HEK293 (cell line): ENCODE results near the gene PDXK.

Source experiments
- GLIS1 ChIP-seq: fragments of 450-650 bp; formaldehyde crosslinking; IDR thresholded peaks from 2 replicates; pipeline ENCODE4 v1.5.1; 2016; ENCODE audit warnings: missing biosample characterization, missing genetic modification characterization
- HIC1 ChIP-seq: fragments of 450-650 bp; formaldehyde crosslinking; IDR thresholded peaks from 2 replicates; pipeline ENCODE4 v1.5.1; 2016; ENCODE audit warnings: missing biosample characterization, missing genetic modification characterization
- KLF10 ChIP-seq: fragments of 450-650 bp; IDR thresholded peaks from 2 replicates; pipeline ENCODE4 v1.5.1; 2018; ENCODE audit warnings: missing biosample characterization, mild to moderate bottlenecking, missing genetic modification characterization
- KLF16 ChIP-seq: fragments of 450-650 bp; formaldehyde crosslinking; IDR thresholded peaks from 2 replicates; pipeline ENCODE4 v1.5.1; 2017; ENCODE audit warnings: missing biosample characterization, missing genetic modification characterization
- KLF8 ChIP-seq: fragments of 450-650 bp; formaldehyde crosslinking; IDR thresholded peaks from 2 replicates; pipeline ENCODE4 v1.5.1; 2016; ENCODE audit warnings: missing biosample characterization, missing genetic modification characterization
- REST ChIP-seq: fragments of 450-650 bp; formaldehyde crosslinking; IDR thresholded peaks from 2 replicates; pipeline ENCODE4 v1.5.1; 2016; ENCODE audit warnings: missing biosample characterization, missing genetic modification characterization
- SCRT2 ChIP-seq: fragments of 450-650 bp; formaldehyde crosslinking; IDR thresholded peaks from 2 replicates; pipeline ENCODE4 v1.5.1; 2016; ENCODE audit warnings: missing biosample characterization, missing genetic modification characterization
- SETDB1 ChIP-seq: IDR thresholded peaks from one replicate; pipeline ENCODE4 v1.6.1; 2017; ENCODE audit warnings: mild to moderate bottlenecking, low read length, moderate library complexity, mixed read lengths; ENCODE audit not compliant: insufficient read length
- SP3 ChIP-seq: fragments of 450-650 bp; formaldehyde crosslinking; IDR thresholded peaks from 2 replicates; pipeline ENCODE4 v1.5.1; 2016; ENCODE audit warnings: missing biosample characterization, missing genetic modification characterization
- SP7 ChIP-seq: fragments of 450-650 bp; formaldehyde crosslinking; IDR thresholded peaks from 2 replicates; pipeline ENCODE4 v1.5.1; 2016; ENCODE audit warnings: missing biosample characterization, missing genetic modification characterization
- TRIM28 ChIP-seq: IDR thresholded peaks from 2 replicates; pipeline ENCODE4 v1.6.1; 2011; ENCODE audit warnings: low read length, control low read depth, borderline replicate concordance
- ZBTB20 ChIP-seq: fragments of 450-650 bp; formaldehyde crosslinking; IDR thresholded peaks from 2 replicates; pipeline ENCODE4 v1.5.1; 2016; ENCODE audit warnings: missing biosample characterization, missing genetic modification characterization
- ZBTB21 ChIP-seq: fragments of 450-650 bp; formaldehyde crosslinking; IDR thresholded peaks from 2 replicates; pipeline ENCODE4 v1.5.1; 2017; ENCODE audit warnings: missing biosample characterization, missing genetic modification characterization
- ZNF10 ChIP-seq: fragments of 450-650 bp; formaldehyde crosslinking; IDR thresholded peaks from 2 replicates; pipeline ENCODE4 v1.5.1; 2017; ENCODE audit warnings: missing biosample characterization, missing genetic modification characterization
- ZNF16 ChIP-seq: fragments of 450-650 bp; formaldehyde crosslinking; IDR thresholded peaks from 2 replicates; pipeline ENCODE4 v1.5.1; 2016; ENCODE audit warnings: low read depth, missing biosample characterization, missing genetic modification characterization
- ZNF18 ChIP-seq: fragments of 450-650 bp; formaldehyde crosslinking; IDR thresholded peaks from 2 replicates; pipeline ENCODE4 v1.5.1; 2016; ENCODE audit warnings: missing biosample characterization, missing genetic modification characterization
- ZNF274 ChIP-seq, 2 experiments: fragments of 200-500 bp in 1 of 2; fragments of 450-650 bp in 1 of 2; sonication (Bioruptor generic) in 1 of 2; formaldehyde crosslinking in 1 of 2; IDR thresholded peaks; 2 replicates each; pipeline versions ENCODE4 v1.5.1 to v1.6.1; 2014 to 2016; ENCODE audit warnings: borderline replicate concordance in 1 of 2, inconsistent platforms in 1 of 2, low read length in 1 of 2, missing biosample characterization in 1 of 2, missing genetic modification characterization in 1 of 2
- ZNF292 ChIP-seq: fragments of 450-650 bp; formaldehyde crosslinking; IDR thresholded peaks from 2 replicates; pipeline ENCODE4 v1.5.1; 2016; ENCODE audit warnings: low read depth, missing biosample characterization, missing genetic modification characterization, borderline replicate concordance
- ZNF391 ChIP-seq: fragments of 450-650 bp; formaldehyde crosslinking; IDR thresholded peaks from 2 replicates; pipeline ENCODE4 v1.5.1; 2016; ENCODE audit warnings: low read depth, missing biosample characterization, missing genetic modification characterization, borderline replicate concordance
- ZNF394 ChIP-seq: fragments of 450-650 bp; formaldehyde crosslinking; IDR thresholded peaks from 2 replicates; pipeline ENCODE4 v1.5.1; 2016; ENCODE audit warnings: missing biosample characterization, missing genetic modification characterization, mild to moderate bottlenecking, moderate library complexity, borderline replicate concordance
- ZNF513 ChIP-seq: fragments of 450-650 bp; IDR thresholded peaks from 2 replicates; pipeline ENCODE4 v1.5.1; 2018; ENCODE audit warnings: missing biosample characterization, missing genetic modification characterization
- ZNF555 ChIP-seq: fragments of 450-650 bp; formaldehyde crosslinking; conservative IDR thresholded peaks from 2 replicates; pipeline ENCODE4 v1.5.1; 2017; ENCODE audit warnings: missing biosample characterization, mild to moderate bottlenecking, missing genetic modification characterization, inconsistent platforms
- ZNF621 ChIP-seq: fragments of 450-650 bp; formaldehyde crosslinking; IDR thresholded peaks from 2 replicates; pipeline ENCODE4 v1.5.1; 2017; ENCODE audit warnings: missing biosample characterization, missing genetic modification characterization
- ZNF677 ChIP-seq: fragments of 450-650 bp; IDR thresholded peaks from 2 replicates; pipeline ENCODE4 v1.5.0; 2018; ENCODE audit warnings: missing biosample characterization, mild to moderate bottlenecking, missing genetic modification characterization, moderate library complexity
- ZNF776 ChIP-seq: fragments of 450-650 bp; formaldehyde crosslinking; IDR thresholded peaks from 2 replicates; pipeline ENCODE4 v1.5.0; 2017; ENCODE audit warnings: missing biosample characterization, missing genetic modification characterization, borderline replicate concordance
- ZNF785 ChIP-seq: fragments of 450-650 bp; formaldehyde crosslinking; IDR thresholded peaks from 2 replicates; pipeline ENCODE4 v1.5.1; 2016; ENCODE audit warnings: missing biosample characterization, missing genetic modification characterization
- ZSCAN16 ChIP-seq: fragments of 450-650 bp; formaldehyde crosslinking; IDR thresholded peaks from 2 replicates; pipeline ENCODE4 v1.5.1; 2016; ENCODE audit warnings: missing biosample characterization, missing genetic modification characterization
- ZSCAN23 ChIP-seq: fragments of 450-650 bp; formaldehyde crosslinking; IDR thresholded peaks from 2 replicates; pipeline ENCODE4 v1.5.1; 2016; ENCODE audit warnings: missing biosample characterization, missing genetic modification characterization

PDXK gene

GRCh38 chr21:43728467-43729390, 9.8 kb downstream of the PDXK start (continued):
- TF ChIP-seq GLIS1 (peak; percentile 100), ZNF18 (tag by site-specific recombination) (peak; percentile 99), ZSCAN23 (tag by site-specific recombination) (peak; percentile 98), TRIM28 (peak; percentile 94; the same call in 1 of the 2 replicates), ZSCAN16 (tag by site-specific recombination) (peak; percentile 75; the same call in 1 of the 2 replicates), ZNF555 (no peak), ZBTB20 (tag by site-specific recombination) (peak; percentile 80), ZNF391 (tag by site-specific recombination) (peak; percentile 97), ZNF274 (IDR thresholded peaks at IDR 0.05; ENCODE audit: low read length) (no peak), ZNF274 (tag by site-specific recombination; IDR thresholded peaks at IDR 0.05; ENCODE audit: borderline replicate concordance) (no peak), ZNF292 (no peak), ZNF10 (tag by site-specific recombination) (peak; percentile 95), ZNF785 (tag by site-specific recombination) (peak; percentile 88), ZNF621 (tag by site-specific recombination) (no peak), KLF8 (tag by site-specific recombination) (peak; percentile 97), KLF16 (tag by site-specific recombination) (peak; percentile 100), HIC1 (tag by site-specific recombination) (peak; percentile 73), ZNF513 (tag by site-specific recombination) (peak; percentile 78; the same call in 1 of the 2 replicates), ZNF776 (tag by site-specific recombination) (no peak), SETDB1 (no peak), SP3 (tag by site-specific recombination) (peak; percentile 97), ZNF677 (tag by site-specific recombination) (no peak), REST (peak; percentile 87), ZBTB21 (tag by site-specific recombination) (peak; percentile 76), KLF10 (tag by site-specific recombination) (peak; percentile 79), ZNF394 (tag by site-specific recombination) (peak; percentile 100), SP7 (tag by site-specific recombination) (peak; percentile 99), SCRT2 (tag by site-specific recombination) (peak; percentile 50; the same call in 1 of the 2 replicates), ZNF16 (0 out of 2 replicates have a peak, but pooled peaks have one; percentile 5)
